ENCODE measurements around the gene ASRGL1. TPM values are rescaled to one million over a fixed set of nuclear protein-coding genes. Genes with fewer than 3 reads are reported as not detected.

ASRGL1 gene
- total and polyA plus RNA-seq, 2 donors (not counting 1 experiment from before 2014, with no cell fraction given): 0.49 to 1.3 TPM

DNA sequence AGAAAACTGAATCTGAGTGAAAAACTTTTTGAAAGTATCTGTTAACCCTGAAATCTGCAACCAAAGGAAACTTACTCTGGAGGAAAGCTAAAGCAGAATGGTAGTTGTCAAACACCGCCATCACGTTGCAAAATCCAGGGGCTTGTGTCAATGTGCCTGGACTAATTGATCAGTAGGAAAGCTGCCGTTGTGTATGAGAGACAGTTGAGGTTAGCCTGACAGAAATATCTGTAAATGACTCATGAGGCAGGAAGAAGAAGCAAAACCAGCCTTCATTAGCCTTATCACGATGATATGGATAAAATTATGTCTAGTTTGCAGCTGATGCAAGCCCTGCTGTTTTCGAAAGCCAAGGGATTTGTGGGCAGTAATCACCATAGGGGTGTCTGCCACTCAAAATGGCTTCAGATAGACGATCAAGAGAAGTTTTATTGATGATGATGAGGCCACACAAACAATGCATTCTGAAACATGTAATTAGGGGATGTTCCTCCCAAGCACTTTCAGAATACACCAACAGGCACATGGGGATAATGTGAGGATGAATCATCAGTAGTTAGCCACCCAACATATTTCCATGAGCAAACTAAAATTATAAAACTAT is 90.5 kb downstream of the ASRGL1 start:
- Histone ChIP-seq H3K27ac (ENCODE audit: low read length in 2 of 2) (no peak overlapping the region), H2AFZ (ENCODE audit: insufficient read depth, low read depth, low read length, poor library complexity, severe bottlenecking) (peak overlapping the region; percentile 21), H3K79me2 (ENCODE audit: control insufficient read depth, insufficient read depth, low read length) (no peaks in the 10 kb centered on the region), H3K9ac (ENCODE audit: low read length) (no peak overlapping the region), H3K4me2 (replicated peaks; ENCODE audit: low read depth, low read length, poor library complexity, severe bottlenecking) (no peak overlapping the region), H3K9me3 (ENCODE audit: control extremely low read depth in 1 of 3, control insufficient read depth in 2 of 3, insufficient read depth in 1 of 3, low read length in 2 of 3) (no peaks in the 10 kb centered on the region), H3K4me3 (ENCODE audit: control extremely low read depth in 1 of 5, extremely low read depth in 1 of 5, insufficient read depth in 1 of 5, low read depth in 2 of 5, low read length in 4 of 5) (no peak overlapping the region), H3K4me1 (ENCODE audit: control insufficient read depth in 2 of 2, insufficient read depth in 2 of 2, low read length in 2 of 2) (peaks cover 4 to 13% of the 10 kb centered on the region in 2 donors), H3K27me3 (replicated peaks in 1 of 4; ENCODE audit: control extremely low read depth in 1 of 4, control insufficient read depth in 3 of 4, insufficient read depth in 4 of 4, low read length in 3 of 4) (peaks cover 0 to 2% (median 0%) of the 10 kb centered on the region in 4 experiments), H4K20me1 (ENCODE audit: control insufficient read depth, insufficient read depth, low read length, poor library complexity, severe bottlenecking) (no peaks in the 10 kb centered on the region), H3K36me3 (replicated peaks in 1 of 2; ENCODE audit: control extremely low read depth in 1 of 2, control insufficient read depth in 1 of 2, extremely low read depth in 1 of 2, insufficient read depth in 2 of 2, low read length in 1 of 2) (no peaks in the 10 kb centered on the region)
- Mint-ChIP-seq H3K27me3 (peaks cover 10% of the 10 kb centered on the region), H3K27ac (peak overlapping the region; percentile 12), H3K4me3 (no peak overlapping the region), H3K9me3 (ENCODE audit: insufficient read depth) (no peaks in the 10 kb centered on the region), H3K4me1 (peaks cover 16% of the 10 kb centered on the region)
- 67% methylated on average over 3 of the region's 6 CpGs for WGBS (ENCODE audit: insufficient coverage)
- no peak for DNase-seq
- CTCF ChIA-PET: interaction anchor here (0.5 to 11.8 kb wide), 7 partner anchors 17 to 132 kb away, joined by 3 to 339 read pairs (median 4); partner anchors contain the start of gene AHNAK
- TF ChIP-seq, protein P1, sequence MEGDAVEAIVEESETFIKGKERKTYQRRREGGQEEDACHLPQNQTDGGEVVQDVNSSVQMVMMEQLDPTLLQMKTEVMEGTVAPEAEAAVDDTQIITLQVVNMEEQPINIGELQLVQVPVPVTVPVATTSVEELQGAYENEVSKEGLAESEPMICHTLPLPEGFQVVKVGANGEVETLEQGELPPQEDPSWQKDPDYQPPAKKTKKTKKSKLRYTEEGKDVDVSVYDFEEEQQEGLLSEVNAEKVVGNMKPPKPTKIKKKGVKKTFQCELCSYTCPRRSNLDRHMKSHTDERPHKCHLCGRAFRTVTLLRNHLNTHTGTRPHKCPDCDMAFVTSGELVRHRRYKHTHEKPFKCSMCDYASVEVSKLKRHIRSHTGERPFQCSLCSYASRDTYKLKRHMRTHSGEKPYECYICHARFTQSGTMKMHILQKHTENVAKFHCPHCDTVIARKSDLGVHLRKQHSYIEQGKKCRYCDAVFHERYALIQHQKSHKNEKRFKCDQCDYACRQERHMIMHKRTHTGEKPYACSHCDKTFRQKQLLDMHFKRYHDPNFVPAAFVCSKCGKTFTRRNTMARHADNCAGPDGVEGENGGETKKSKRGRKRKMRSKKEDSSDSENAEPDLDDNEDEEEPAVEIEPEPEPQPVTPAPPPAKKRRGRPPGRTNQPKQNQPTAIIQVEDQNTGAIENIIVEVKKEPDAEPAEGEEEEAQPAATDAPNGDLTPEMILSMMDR (IDR thresholded peaks at IDR 0.05): no peak
- TF ChIP-seq EZH2 (IDR thresholded peaks at IDR 0.05; ENCODE audit: borderline replicate concordance, insufficient read depth, low read depth, low read length, poor library complexity, severe bottlenecking): no peak
- intact Hi-C loops (cut with micrococcal nuclease): no loop called here
- POLR2A ChIA-PET: no interaction called here
- no peak for ATAC-seq (ENCODE audit: low read depth)

DNA sequence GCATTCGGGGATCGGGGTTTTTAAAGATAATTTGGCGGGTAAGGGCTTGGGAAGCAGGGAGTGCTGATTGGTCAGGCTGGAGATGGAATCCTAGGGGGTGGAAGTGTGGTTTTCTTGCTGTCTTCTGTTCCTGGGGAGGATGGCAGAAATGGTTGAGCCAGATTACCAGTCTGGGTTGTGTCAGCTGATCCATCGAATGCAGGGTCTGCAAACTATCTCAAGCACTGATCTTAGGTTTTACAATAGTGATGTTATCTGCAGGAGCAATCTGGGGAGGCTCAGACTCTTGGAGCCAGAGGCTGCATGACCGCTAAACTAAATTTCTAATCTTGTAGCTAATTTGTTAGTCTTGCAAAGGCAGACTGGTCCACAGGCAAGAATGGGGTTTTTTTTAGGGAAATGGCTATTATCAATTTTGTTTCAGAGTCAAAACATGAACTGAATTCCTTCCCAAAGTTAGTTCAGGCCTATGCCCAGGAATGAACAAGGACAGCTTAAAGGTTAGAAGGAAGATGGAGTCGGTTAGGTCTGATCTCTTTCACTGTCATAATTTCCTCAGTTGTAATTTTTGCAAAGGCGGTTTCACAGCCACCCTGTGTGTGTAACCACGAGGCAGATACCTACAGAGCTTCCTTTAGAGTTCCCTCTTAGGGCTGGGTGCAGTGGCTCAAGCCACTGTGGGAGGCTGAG is 91.8 kb downstream of the ASRGL1 start:
- Histone ChIP-seq H3K4me1 (ENCODE audit: control insufficient read depth in 2 of 2, insufficient read depth in 2 of 2, low read length in 2 of 2) (peaks cover 15 to 25% of the 10 kb centered on the region in 2 donors), H3K4me2 (replicated peaks; ENCODE audit: low read depth, low read length, poor library complexity, severe bottlenecking) (no peak overlapping the region), H3K9me3 (ENCODE audit: control extremely low read depth in 1 of 3, control insufficient read depth in 2 of 3, insufficient read depth in 1 of 3, low read length in 2 of 3) (no peaks in the 10 kb centered on the region), H2AFZ (ENCODE audit: insufficient read depth, low read depth, low read length, poor library complexity, severe bottlenecking) (no peak overlapping the region), H3K79me2 (ENCODE audit: control insufficient read depth, insufficient read depth, low read length) (no peaks in the 10 kb centered on the region), H3K4me3 (ENCODE audit: control extremely low read depth in 1 of 5, extremely low read depth in 1 of 5, insufficient read depth in 1 of 5, low read depth in 2 of 5, low read length in 4 of 5) (no peak overlapping the region), H3K27ac (ENCODE audit: low read length in 2 of 2) (no peak overlapping the region), H4K20me1 (ENCODE audit: control insufficient read depth, insufficient read depth, low read length, poor library complexity, severe bottlenecking) (no peaks in the 10 kb centered on the region), H3K36me3 (replicated peaks in 1 of 2; ENCODE audit: control extremely low read depth in 1 of 2, control insufficient read depth in 1 of 2, extremely low read depth in 1 of 2, insufficient read depth in 2 of 2, low read length in 1 of 2) (no peaks in the 10 kb centered on the region), H3K9ac (ENCODE audit: low read length) (no peak overlapping the region), H3K27me3 (replicated peaks in 1 of 4; ENCODE audit: control extremely low read depth in 1 of 4, control insufficient read depth in 3 of 4, insufficient read depth in 4 of 4, low read length in 3 of 4) (no peaks in the 10 kb centered on the region)
- 93% methylated on average over 4 of the region's 8 CpGs for WGBS (ENCODE audit: insufficient coverage)
- Mint-ChIP-seq H3K4me1 (peaks cover 27% of the 10 kb centered on the region), H3K27me3 (peaks cover 3% of the 10 kb centered on the region), H3K27ac (no peak overlapping the region), H3K9me3 (ENCODE audit: insufficient read depth) (no peaks in the 10 kb centered on the region), H3K4me3 (no peak overlapping the region)
- DNase-seq (no peak), ATAC-seq (ENCODE audit: low read depth) (no peak)
- intact Hi-C loops (cut with micrococcal nuclease): no loop called here
- CTCF ChIA-PET: interaction anchor here (1.4 to 11.8 kb wide), 4 partner anchors 16 to 131 kb away, joined by 4 to 339 read pairs (median 107); partner anchors contain the start of gene AHNAK
- TF ChIP-seq EZH2 (IDR thresholded peaks at IDR 0.05; ENCODE audit: borderline replicate concordance, insufficient read depth, low read depth, low read length, poor library complexity, severe bottlenecking): no peak
- TF ChIP-seq, protein P1 (IDR thresholded peaks at IDR 0.05): no peak
- POLR2A ChIA-PET: no interaction called here
